GM23338 (cell line): ENCODE data around the gene CCDC200.
"Not testable (repeated sequence)": the region's sequence is repeated elsewhere in the genome, so short reads cannot be mapped to it uniquely, and the experiment has no call there.

Experiments used
- CREB1 ChIP-seq: fragments of 250-450 bp; sonication (Bioruptor Pico); IDR thresholded peaks from 2 replicates; pipeline ENCODE4 v1.5.0; 2020; ENCODE audit warnings: low read depth, mild to moderate bottlenecking, moderate library complexity
- EZH2 ChIP-seq: fragments of 200-600 bp; sonication (generic); IDR thresholded peaks from one replicate; pipeline ENCODE4 v1.8.0; 2017; ENCODE audit warnings: antibody characterized with exemption, mild to moderate bottlenecking, low read depth; ENCODE audit not compliant: unreplicated experiment
- JUNB ChIP-seq: IDR thresholded peaks from one replicate; pipeline ENCODE4 v1.6.1; 2016; ENCODE audit warnings: antibody characterized with exemption; ENCODE audit not compliant: unreplicated experiment
- TF ChIP-seq, protein P1 (sequence below), 2 experiments: fragments of 200-600 bp in 1 of 2; sonication (generic) in 1 of 2; conservative IDR thresholded peaks; 2 replicates each; pipeline versions ENCODE4 v1.5.1 to v1.6.1; 2016 to 2017; ENCODE audit warnings: antibody characterized with exemption in 2 of 2, low read depth in 2 of 2, mild to moderate bottlenecking in 2 of 2, moderate library complexity in 1 of 2
- TF ChIP-seq, protein P2 (sequence below): IDR thresholded peaks from one replicate; pipeline ENCODE4 v1.6.1; 2018; ENCODE audit warnings: antibody characterized with exemption; ENCODE audit not compliant: unreplicated experiment

- TF ChIP-seq EZH2; CREB1 (CRISPR knock-in tag); JUNB: not testable (repeated sequence)
- TF ChIP-seq, protein P1, sequence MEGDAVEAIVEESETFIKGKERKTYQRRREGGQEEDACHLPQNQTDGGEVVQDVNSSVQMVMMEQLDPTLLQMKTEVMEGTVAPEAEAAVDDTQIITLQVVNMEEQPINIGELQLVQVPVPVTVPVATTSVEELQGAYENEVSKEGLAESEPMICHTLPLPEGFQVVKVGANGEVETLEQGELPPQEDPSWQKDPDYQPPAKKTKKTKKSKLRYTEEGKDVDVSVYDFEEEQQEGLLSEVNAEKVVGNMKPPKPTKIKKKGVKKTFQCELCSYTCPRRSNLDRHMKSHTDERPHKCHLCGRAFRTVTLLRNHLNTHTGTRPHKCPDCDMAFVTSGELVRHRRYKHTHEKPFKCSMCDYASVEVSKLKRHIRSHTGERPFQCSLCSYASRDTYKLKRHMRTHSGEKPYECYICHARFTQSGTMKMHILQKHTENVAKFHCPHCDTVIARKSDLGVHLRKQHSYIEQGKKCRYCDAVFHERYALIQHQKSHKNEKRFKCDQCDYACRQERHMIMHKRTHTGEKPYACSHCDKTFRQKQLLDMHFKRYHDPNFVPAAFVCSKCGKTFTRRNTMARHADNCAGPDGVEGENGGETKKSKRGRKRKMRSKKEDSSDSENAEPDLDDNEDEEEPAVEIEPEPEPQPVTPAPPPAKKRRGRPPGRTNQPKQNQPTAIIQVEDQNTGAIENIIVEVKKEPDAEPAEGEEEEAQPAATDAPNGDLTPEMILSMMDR (conservative IDR thresholded peaks at IDR 0.05; ENCODE audit: low read depth in 2 of 2) = not testable (repeated sequence)
- TF ChIP-seq, protein P2, sequence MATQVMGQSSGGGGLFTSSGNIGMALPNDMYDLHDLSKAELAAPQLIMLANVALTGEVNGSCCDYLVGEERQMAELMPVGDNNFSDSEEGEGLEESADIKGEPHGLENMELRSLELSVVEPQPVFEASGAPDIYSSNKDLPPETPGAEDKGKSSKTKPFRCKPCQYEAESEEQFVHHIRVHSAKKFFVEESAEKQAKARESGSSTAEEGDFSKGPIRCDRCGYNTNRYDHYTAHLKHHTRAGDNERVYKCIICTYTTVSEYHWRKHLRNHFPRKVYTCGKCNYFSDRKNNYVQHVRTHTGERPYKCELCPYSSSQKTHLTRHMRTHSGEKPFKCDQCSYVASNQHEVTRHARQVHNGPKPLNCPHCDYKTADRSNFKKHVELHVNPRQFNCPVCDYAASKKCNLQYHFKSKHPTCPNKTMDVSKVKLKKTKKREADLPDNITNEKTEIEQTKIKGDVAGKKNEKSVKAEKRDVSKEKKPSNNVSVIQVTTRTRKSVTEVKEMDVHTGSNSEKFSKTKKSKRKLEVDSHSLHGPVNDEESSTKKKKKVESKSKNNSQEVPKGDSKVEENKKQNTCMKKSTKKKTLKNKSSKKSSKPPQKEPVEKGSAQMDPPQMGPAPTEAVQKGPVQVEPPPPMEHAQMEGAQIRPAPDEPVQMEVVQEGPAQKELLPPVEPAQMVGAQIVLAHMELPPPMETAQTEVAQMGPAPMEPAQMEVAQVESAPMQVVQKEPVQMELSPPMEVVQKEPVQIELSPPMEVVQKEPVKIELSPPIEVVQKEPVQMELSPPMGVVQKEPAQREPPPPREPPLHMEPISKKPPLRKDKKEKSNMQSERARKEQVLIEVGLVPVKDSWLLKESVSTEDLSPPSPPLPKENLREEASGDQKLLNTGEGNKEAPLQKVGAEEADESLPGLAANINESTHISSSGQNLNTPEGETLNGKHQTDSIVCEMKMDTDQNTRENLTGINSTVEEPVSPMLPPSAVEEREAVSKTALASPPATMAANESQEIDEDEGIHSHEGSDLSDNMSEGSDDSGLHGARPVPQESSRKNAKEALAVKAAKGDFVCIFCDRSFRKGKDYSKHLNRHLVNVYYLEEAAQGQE = not testable (repeated sequence)
Measured at GRCh38 chr17:43231205-43232020, 3.0 kb upstream of the CCDC200 start.
